GM18519 (cell line): ENCODE data around the gene CDK3.

Experiments
- ATAC-seq: cut with Tn5 transposase; IDR thresholded peaks from one replicate; pipeline ENCODE4 v1.9.1; 2021; ENCODE audit warnings: mild to moderate bottlenecking, moderate library complexity; ENCODE audit not compliant: unreplicated experiment, low FRiP score

Gene CDK3

DNA sequence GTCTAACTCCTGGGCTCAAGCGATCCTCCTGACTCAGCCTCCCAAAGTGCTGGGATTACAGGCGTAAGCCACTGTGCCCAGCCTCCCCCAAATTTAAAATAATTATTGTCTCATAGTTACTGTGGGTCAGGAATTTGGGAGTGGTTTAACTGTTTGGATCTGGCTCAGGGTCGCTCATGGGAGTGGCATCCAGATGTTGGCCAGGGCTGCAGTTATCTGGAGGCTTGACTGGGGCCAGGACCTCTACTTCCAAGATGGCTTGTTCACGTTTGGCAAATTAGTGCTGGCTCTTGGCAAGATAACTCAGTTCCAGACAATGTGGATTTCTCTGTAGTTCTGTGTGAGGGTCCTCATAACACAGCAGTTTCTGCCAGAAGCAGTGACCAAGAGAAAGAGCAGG is 13.6 kb upstream of the CDK3 start:
- no peak for ATAC-seq

DNA sequence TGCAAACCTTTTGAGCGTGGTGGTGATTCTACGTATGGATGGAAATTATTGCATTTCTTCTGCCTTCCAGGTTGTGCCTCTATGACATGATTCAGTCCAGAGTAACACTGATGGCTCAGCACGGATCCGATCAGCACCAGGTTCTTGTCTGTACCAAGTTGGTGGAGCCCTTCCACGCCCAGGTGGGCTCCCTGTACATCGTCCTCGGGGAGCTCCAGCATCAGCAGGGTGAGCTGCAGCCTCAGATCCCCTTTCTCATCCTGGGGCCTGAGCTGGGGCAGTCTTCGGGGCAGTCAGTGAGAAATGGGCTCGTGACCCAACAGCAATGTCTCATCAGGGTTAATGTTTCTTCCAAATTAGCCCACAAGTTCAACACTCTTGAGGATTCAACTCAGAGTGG is 9.3 kb upstream of the CDK3 start:
- ATAC-seq = no peak

DNA sequence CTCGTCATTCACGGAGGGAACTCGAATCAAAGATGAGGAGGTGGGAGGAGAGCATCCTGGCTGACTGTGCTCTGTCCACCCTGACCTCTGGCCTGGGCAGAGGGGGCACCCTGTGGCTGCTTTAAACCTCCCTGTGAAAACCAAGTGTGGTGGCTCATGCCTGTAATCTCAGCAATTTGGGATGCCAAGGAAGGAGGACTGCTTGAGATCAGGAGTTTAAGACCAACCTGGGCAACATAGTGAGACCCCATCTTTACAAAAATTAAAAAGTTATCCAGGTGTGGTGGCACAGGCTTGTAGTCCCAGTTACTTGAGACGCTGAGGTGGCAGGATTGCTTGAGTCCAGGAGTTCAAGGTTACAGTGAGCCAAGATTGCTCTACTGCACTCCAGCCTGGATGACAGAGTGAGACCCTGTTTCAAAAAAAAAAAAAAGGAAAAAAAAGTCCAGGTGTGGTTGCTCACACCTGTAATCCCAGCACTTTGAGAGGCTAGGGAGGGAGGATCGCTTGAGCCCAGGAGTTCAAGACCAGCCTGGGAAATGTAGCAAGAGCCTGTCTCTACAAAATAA is 5.8 kb upstream of the CDK3 start:
- no peak for ATAC-seq

- no peak for ATAC-seq
Observed at GRCh38 chr17:75995385-75995925, 5.2 kb upstream of the CDK3 start.

DNA sequence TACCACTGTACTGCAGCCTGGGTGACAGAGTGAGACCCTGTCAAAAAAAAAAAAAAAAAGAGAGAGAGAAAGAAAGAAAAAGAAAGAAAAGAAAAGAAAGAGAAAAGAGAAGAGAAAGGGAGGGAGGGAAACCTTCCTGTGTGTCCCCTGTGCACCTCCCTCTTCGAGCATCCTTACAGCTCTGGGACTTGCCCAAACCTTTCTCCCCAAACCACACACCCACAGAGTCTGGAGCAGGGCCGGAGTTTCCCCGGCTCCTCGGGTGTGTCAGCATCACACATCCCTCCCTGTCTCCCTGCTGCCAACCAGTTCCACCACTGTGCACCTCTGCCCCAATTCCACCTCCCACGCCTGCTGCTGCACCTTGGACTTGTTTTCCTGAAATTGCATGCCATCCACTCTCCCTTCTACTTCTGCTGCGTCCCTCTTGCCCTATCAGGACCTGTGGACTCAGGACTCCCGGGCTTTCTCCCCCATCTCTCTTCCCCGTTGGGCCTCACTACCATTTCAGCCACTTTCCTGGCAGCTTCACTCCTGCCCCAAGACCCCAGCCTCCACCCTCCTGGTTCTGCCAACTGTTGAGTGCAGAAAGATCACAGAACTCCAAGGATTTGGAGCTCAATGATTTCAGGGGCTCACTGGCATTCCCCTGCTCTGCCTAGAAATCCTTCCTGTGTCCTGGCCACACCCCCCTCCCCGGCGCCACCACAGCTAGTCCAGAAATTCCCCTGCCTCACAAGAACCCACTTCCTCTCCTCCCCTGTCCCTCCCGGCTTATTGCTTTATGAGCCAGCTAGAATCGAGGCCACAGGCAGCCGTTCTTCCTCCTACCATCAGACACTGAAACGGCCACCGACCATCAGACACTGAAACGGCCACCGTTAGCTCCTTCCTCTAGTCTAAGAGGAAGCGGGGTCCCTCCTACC is 3.7 kb upstream of the CDK3 start:
- ATAC-seq = no peak

DNA sequence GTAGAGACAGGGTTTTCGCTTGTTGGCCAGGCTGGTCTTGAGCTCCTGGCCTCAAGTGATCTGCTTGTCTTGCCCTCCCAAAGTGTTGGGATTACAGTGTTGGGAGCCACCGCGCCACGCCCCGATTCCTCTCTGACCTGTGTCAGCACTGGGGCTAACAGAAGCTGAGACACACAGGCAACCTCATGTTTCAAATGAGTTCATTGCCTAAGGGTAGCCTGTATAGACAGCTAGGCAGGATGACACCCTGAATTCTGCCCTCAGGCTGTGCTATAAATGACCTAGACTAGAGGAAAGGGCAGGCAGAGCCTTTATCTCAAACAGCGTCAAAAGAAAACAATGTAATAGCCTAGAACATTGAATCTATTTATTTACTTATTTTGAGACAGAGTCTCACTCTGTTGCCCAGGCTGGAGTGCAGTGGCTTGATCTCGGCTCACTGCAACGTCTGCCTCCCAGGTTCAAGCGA is 2.3 kb upstream of the CDK3 start:
- no peak for ATAC-seq

DNA sequence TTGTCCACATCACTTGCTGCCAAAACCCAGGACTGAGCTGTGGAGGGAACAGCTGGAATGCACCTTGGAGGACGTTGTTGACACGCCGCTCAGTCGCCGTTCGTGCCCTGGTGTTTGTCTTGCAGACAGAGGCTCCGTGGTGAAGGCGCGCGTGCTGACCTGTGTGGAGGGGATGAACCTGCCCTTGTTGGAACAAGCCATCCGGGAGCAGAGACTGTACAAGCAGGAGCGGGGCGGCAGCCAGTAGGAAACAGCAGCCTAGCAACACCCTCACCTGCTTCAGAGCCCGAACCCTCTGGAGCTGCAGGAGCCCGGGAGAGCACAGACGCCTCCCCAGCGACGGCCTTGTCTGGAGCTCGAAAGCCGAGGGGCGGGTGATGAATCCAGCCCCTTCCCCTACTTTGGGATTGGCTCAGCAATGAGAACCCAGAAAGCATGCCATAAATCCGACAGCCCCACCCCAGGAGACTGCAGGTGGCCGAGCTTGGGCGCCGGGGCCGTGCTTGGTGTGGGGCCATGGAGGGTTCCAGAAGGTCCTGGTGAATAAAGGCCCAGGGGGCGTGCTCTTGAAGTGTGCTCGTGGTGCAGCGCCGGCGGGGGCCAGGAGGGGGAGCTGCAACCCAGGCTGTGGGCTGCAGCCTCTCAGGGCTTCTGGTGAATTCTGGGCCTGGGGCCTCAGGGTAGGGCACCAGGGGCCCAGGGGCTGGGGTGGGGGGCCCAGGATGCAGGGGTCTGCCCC is 470 bp upstream of the CDK3 start:
- no peak for ATAC-seq

- no peak for ATAC-seq
Observed at GRCh38 chr17:76002100-76002499, 1.4 kb downstream of the CDK3 start.

- ATAC-seq = no peak
Observed at GRCh38 chr17:76003915-76004314, 3.3 kb downstream of the CDK3 start.

DNA sequence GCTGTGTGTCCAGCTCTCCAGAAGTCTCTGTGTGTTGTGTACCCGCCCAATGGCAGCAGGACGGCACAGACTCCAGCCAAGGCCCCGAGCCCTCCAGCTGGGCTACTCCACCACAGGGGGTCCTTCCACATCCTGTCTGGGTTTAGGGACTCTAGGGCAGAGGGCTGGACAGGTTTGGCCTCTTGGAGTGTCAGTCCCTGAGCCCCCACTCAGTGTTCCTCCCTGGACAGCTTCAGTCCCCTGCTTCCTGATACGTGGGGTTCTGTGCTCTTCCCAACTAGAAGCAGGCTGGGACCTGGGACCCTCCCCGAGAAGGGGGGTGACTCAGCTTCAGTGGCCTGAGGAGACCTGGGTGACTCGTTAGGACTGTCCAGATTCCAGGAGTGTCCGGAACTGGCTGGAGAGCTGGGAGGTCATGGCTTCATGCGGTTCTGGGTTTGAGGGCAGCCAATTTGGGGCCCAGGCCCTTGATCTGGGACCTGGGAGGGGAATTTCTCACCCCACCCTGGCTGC is 4.2 kb downstream of the CDK3 start:
- no peak for ATAC-seq

DNA sequence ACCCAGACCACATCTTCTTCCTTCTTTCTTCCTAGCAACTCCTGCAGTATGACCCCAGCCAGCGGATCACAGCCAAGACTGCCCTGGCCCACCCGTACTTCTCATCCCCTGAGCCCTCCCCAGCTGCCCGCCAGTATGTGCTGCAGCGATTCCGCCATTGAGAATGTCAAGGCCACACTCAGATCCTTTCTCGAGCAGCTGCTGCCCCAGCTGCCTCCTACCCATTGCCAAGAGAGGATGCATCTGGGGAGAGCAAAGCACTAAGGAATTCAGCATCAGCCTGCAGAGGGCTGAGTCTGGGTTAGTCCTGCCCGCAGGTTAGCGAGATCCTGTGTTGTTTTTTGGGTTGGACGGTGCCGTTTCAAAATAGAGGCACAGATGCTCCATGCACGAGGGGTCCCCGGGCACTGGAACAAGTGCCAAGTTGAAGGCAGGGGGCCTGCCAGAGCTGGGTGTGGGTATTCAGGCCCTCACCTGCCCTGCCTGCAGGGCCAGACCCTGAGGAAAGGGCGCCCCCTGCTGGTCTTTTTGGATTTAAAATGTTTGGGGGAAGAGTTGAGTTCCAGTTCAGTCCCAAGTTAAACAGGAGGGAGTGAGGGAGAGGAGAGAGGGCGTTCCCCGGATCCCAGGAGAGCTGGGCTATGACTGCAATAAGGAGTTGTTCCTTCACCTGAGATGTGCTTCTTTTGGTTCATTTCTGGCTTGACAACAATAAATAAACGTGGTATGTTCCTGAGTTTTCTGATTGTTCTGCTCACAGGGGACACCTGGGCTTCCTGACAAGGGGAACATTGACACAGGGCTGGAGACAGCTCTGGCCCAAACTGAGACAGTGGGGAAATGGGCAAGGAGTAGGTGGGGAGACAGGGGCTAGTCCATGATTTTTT is 4.9 kb downstream of the CDK3 start:
- ATAC-seq = no peak

GRCh38 chr17:76007131-76007849 is 6.6 kb downstream of the CDK3 start:
- no peak for ATAC-seq

GRCh38 chr17:76007850-76008165 is 7.2 kb downstream of the CDK3 start:
- no peak for ATAC-seq

GRCh38 chr17:76008208-76008607 is 7.6 kb downstream of the CDK3 start:
- ATAC-seq = no peak

GRCh38 chr17:76008630-76009425 is 8.2 kb downstream of the CDK3 start:
- no peak for ATAC-seq

- no peak for ATAC-seq
Observed at GRCh38 chr17:76009447-76009846, 8.8 kb downstream of the CDK3 start.

- ATAC-seq = no peak
Observed at GRCh38 chr17:76009969-76010661, 9.5 kb downstream of the CDK3 start.

DNA sequence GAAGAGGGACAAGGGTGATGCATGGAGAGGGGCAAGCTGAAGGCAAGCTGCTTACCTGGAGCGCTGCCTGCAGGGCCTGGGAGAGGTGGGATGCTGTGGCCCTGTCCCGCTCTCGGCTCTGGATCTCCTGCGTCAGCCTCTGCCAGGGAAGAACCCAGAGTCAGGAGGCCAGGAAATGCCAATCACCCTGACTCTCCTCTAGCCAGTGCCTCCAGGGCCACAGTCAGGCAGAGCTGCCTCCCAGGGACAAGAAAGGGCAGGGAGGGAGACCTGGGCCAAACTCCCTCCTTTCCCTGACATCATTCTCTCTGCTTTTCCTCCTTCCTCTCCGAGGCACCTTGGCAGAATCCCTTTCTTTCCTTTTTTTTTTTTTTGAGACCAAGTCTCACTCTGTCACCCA is 11.3 kb downstream of the CDK3 start:
- ATAC-seq = no peak
